Stimulated activated CD8-positive, alpha-beta memory T cell treated with anti-CD3 and anti-CD28 coated beads, Interleukin-4, amount 100 ng/mL, for 1 hour (primary cell): ENCODE results near the gene GTF3C1.

Experiments
- DNase-seq, 2 donors: peaks; one replicate each; pipeline ENCODE4 v3.0.0-alpha.2; 2020; ENCODE audit warnings: low read depth in 2 of 2, low spot score in 1 of 2

GTF3C1 gene

GRCh38 chr16:27568077-27568476, 18.4 kb upstream of the GTF3C1 start:
- DNase-seq = no peak

DNA sequence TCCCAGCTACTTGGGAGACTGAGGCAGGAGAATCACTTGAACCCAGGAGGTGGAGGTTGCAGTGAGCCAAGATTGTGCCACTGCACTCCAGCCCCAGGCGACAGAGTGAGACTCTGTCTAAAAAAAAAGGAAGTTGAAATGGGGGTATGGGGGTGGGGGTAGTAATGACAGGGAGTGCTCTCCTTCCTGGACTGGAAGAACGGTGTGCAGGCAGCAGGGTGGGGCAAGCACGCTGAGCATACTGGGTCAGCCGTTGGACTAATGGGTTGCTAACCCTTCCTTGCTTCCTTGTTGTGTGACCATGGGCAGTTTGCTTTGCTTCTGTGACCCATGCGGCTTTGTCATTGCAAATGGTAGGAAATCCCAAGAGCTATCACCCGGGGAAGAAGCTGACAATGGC, 16.7 kb upstream of the GTF3C1 start:
- no peak for DNase-seq

DNA sequence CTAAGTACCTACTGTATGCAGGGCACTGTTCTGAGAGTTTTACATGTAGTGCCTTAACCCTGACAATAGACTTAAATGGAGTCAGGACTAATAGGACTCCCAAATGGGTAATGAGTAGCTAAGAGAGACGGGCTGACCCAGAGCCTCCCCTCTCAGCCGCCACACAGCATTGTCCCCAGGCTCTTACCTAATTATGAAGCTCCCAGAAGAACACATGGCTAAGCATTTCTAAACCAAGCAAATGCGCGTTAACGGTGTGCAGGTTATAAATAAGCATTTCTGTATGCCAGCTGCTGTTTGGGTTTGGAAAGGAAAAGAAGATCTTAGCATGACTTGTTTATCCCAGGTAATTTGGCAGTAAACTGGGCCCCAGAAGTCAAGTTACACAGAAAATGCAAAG, 14.5 kb upstream of the GTF3C1 start:
- DNase-seq = no peak

DNA sequence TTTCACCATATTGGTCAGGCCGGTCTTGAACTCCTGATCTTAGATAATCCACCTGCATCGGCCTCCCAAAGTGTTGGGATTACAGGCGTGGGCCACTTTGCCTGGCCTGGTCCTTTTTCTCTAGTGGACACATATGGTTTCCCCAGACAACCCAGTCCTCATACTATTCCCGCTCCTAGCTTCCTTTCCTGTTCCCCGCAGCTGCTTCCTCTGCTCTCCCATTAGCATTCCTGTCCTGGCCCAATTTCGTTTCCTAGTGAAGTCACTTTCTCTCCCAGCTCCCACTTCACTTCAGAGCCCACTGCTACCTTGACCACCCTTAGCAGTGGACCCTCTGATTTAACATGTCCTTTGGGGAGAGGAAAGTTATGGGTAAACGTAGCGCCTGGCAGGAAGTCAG, 11.5 kb upstream of the GTF3C1 start:
- DNase-seq = no peak

- DNase-seq = no peak
Measured at GRCh38 chr16:27558932-27559331, 9.2 kb upstream of the GTF3C1 start.

GRCh38 chr16:27558434-27558833, 8.7 kb upstream of the GTF3C1 start:
- no peak for DNase-seq

DNA sequence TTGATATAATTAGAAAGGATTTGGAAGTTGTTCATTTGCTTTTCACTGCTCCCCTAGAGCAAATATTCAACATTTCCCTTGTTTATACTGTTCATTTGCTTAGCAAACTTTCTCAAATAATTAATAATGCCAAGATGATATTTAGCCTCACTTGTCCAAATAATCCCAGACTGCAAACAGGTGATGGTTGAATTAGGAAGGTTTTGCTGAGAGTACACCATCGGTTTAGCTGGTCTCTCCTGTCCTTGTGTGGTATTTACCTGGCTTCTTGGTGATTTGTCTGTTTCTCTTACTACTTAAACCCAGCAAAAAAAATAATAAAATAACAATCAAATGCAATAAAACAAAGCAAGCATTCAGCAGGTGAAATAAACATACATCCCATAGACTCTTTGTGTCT, 6.8 kb upstream of the GTF3C1 start:
- DNase-seq = no peak

GRCh38 chr16:27551036-27551435, 1.3 kb upstream of the GTF3C1 start:
- no peak for DNase-seq

DNA sequence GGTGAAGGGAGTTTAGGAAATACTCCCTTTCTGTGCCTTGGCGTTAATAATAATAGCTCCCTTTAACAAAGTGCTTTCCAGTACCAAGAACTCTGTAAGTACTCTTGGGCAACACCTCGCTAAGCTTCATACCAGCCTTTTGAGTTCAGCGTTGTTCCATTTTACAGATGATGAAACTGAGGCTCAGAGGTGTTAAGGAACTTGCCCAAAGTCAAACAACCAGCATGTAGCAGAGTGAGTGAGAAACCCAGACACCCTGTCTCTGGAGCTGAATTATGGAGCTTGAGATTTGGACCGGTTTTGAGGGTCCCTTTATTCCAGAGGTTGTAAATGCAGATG, 838 bp upstream of the GTF3C1 start:
- DNase-seq = no peak

DNA sequence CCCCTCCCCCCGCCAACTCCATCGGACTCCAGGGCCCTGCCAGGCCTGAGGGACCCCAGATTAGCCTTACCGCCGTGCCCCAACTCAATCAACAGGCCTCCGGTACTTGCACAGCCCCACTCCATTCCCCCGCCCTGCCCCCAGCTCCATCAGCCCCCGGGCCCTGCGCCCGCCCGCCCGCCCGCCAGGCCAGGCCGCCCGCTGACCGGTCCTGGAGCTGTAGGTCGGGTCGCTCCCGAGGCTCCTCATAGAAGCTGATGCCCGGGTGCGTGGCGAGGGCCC, 308 bp downstream of the GTF3C1 start:
- DNase-seq = no peak

DNA sequence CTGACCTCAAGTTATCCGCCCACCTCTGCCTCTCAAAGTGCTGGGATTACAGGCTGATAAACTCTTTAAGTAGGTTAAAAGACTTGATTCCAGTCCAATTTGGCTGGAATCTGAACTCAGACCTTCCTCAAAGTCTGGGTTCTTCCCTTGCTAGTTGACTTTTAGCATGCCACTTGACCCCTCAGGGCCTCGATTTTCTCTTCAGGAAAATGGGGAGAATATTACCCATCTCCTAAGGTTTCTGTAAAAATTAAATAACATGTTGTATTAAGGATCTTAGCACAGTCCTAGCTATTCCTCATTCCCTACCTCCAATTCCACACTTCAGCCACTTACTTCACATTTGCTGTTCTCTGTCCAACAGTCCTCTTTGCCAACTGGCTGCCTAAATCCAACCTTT, 1.9 kb downstream of the GTF3C1 start:
- no peak for DNase-seq

DNA sequence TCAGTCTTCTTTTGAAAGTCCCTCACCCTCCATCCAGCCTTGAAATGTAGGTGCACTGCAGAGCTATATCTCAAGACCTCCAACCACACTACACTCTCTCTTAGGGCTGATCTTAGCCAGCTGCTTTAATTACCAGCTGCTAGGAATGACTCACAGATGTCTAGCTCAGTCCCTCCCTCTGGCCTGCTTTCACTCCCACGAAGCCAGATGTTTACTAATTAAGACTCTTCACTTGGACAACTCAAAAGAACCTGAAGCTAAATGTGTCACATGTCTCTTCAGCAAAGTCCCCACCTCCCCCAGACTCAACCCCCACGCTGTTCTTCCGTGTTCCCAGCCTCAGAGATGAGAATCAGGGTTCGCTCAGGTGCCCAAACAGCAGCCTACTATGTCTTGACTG, 2.6 kb downstream of the GTF3C1 start:
- no peak for DNase-seq

GRCh38 chr16:27544671-27545070, 5.0 kb downstream of the GTF3C1 start:
- DNase-seq = no peak

DNA sequence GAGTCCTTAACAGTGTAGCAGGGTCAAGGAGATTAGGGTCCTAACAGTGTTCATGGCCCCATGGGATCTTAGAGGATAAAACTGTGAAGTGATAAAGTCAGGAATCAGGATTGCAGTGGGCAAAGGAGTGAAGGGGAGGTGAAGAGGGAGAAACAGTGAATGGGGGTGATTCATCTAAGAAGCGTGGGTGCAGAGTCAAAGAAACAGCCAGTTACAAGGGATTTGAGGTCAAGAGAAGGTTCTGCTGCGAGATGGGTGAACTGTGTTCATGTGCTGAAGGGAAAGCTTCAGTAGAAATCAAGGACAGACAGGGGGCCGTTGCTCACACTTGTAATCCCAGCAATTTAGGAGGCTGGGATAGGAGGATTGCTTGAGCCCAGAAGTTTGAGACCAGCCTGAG, 5.9 kb downstream of the GTF3C1 start:
- no peak for DNase-seq

DNA sequence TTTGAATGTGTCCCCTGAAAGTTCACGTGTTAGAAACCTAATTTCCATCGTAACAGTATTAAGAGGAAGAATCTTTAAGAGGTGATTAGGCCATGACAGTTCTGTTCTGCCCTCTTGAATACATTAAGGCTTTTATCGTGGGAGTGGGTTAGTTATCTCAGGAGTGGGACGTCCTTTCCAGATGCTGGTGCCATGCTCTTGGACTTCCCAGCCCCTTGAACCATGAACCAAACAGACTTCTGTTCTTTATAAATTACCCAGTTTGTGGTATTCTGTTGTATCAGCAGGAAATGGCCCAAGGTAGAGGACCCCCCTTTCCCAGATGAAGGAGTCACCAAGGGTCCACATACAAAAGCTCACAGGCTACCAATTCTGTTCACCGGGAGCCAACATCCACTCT, 10.1 kb downstream of the GTF3C1 start:
- DNase-seq = no peak

GRCh38 chr16:27539120-27539519, 10.6 kb downstream of the GTF3C1 start:
- no peak for DNase-seq

DNA sequence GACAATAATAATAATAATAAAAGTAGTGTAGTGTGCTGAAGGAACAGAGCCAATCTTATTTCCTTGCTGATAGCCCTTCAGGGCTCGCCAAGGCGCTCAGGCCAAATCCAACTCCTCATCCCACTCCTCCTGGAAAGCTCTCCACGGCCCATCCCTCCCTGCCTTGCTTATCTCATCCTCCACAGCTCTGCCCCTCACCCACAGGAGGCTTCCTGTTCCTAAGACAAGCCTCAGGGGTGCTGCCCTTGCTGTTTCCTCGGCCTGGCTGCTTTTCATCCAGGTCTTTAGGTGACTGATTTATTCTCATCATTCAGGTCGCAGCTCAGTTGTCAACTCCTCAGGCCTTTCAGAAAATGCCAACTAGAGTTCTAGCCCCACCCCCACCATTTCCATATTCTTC, 11.2 kb downstream of the GTF3C1 start:
- DNase-seq = no peak

- no peak for DNase-seq
Measured at GRCh38 chr16:27534256-27534655, 15.5 kb downstream of the GTF3C1 start.

GRCh38 chr16:27531826-27532800, 17.6 kb downstream of the GTF3C1 start:
- DNase-seq = no peak

DNA sequence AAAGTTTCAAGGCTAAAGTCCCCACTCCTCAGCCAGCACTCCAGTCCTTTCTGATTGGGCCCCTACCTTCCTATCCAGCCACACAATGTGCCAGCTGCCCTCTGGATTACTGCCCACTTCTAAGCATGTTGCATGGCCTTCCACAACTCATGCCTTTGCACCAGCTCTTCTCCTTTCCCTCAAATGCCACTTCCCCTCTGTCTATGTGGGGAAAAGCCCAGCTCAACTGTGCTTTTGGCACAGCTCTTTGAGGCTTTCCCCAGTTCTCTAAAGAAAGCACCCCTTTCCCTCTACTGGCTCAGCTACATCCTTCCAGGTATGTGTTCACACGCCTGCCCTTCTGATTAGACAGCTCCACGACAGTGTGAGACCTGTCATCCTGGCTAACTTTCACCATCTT, 18.5 kb downstream of the GTF3C1 start:
- no peak for DNase-seq

DNA sequence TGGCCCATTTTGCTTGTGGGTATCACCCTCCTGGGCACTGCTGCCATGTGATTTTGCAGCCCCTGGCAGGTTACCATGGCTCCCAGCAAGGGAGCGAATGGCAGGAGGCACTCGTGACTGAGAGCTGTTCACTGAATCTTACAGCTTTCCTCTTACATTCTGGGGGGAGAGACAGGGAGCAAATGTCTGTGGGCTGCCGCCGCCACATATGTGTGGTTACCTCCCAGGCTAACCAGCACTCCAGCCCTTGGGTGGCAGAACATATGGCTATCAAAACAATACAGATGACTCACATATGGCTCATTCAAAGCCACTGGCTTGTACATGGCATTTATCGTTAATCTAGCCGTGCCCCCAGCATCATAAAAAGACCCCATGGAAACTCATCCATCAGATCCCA, 19.8 kb downstream of the GTF3C1 start:
- DNase-seq = no peak

DNA sequence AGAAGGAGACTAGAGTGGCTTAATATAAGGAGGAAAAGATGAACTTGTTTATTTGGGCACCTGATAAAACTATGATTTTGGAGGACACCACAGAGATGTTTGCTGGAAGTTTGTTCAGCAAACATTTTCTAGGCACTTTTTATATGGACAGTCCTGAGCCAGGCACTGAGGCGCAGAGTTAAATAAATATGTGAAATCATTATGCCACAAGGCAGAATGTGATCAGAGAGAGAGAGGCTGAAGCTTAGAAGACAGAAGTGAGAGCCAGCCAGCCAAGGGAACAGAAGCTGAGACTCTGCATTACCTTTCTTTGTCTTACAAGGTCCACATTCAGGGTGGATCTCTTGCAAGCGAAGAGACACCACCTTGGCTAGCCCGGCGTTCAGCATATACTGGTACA, 21.4 kb downstream of the GTF3C1 start:
- no peak for DNase-seq

DNA sequence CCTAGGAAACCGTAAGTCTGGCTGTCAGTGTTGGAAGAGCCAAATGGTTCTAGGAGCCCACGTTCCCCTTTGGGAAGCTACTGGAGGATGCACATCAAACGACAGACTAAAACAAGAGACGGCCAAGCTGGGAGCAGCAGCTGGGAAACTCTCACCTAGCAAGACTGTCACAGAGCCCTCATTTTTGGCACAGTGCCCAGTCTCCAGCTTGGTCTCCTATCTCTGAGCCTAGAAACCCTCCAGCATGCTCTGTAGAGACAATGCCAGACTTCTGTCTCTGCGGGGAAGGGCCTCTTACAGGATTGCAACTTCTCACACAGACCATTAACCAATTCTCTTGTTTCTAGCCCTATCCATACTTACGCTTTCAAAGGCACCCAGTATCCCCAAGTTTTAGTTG, 23.5 kb downstream of the GTF3C1 start:
- no peak for DNase-seq
